Activated naive CD8-positive, alpha-beta T cell treated with anti-CD3 and anti-CD28 coated beads, Interleukin-2, amount 10 ng/mL, durations not matched to agents 7 days and 5 days (primary cell): Measurements from ENCODE around the gene TTC39B. TPM values are rescaled to one million over a fixed set of nuclear protein-coding genes. Genes with fewer than 3 reads are reported as not detected.

Experiments
- ATAC-seq: fragments of 150-1000 bp; cut with Tn5 transposase; one replicate; pipeline ENCODE4 v1.10.0; 2021; ENCODE audit warnings: low read depth, moderate library complexity
- POLR2A ChIA-PET: fragments of 350-600 bp; sonication (Branson Sonifier 250); formaldehyde crosslinking; loops from one replicate; lab custom pipeline; 2021; ENCODE audit warnings: antibody characterized with exemption; lab: Charles Lee
- DNase-seq: peaks from one replicate; pipeline ENCODE4 v3.0.0; 2021
- H3K27ac Mint-ChIP-seq: one replicate; pipeline ENCODE4 v1.8.0; 2022; ENCODE audit warnings: mild to moderate bottlenecking, mixed read lengths
- H3K27me3 Mint-ChIP-seq: one replicate; pipeline ENCODE4 v1.8.0; 2022; ENCODE audit warnings: mild to moderate bottlenecking, moderate library complexity, mixed read lengths
- H3K36me3 Mint-ChIP-seq: one replicate; pipeline ENCODE4 v1.8.0; 2021; ENCODE audit warnings: mild to moderate bottlenecking, mixed read lengths
- H3K4me1 Mint-ChIP-seq: one replicate; pipeline ENCODE4 v1.8.0; 2021; ENCODE audit warnings: mixed read lengths
- H3K4me3 Mint-ChIP-seq: one replicate; pipeline ENCODE4 v1.8.0; 2022; ENCODE audit warnings: mild to moderate bottlenecking, moderate library complexity, mixed read lengths
- H3K9me3 Mint-ChIP-seq: one replicate; pipeline ENCODE4 v1.8.0; 2021; ENCODE audit warnings: mixed read lengths
- total RNA-seq, 2 experiments: library from RNA; stranded (reverse); gene quantifications; one replicate each; pipeline ENCODE4 v1.2.3, GENCODE V29; 2021

TTC39B gene
- total RNA-seq, 2 experiments from 2014 or later, result 33.6 to 35.2 TPM

DNA sequence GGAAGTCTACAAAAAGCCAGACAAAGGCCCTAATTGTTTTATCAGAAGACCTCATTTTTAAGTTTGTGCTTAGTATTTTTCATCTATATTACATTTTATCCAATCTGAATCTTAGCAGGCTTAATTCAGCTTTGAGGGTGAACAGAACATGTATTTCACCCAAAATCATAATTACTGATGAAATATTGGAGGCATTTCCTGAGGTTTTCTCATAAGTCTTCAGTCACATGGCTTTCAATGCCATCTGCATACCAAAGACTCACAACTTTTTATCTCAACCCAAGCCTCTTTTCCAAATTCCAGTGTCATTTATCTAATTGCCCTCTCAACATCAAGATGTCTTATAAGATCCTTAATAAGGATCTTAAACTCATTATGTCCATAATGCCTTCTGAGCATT, 150.8 kb downstream of the TTC39B start:
- no peak for ATAC-seq
- Mint-ChIP-seq H3K36me3 (no peaks in the 10 kb centered on the region), H3K4me3 (no peak overlapping the region), H3K9me3 (no peaks in the 10 kb centered on the region), H3K4me1 (no peaks in the 10 kb centered on the region), H3K27ac (no peak overlapping the region), H3K27me3 (peaks cover 19% of the 10 kb centered on the region)
- DNase-seq, result no peak
- POLR2A ChIA-PET, result no interaction called here

DNA sequence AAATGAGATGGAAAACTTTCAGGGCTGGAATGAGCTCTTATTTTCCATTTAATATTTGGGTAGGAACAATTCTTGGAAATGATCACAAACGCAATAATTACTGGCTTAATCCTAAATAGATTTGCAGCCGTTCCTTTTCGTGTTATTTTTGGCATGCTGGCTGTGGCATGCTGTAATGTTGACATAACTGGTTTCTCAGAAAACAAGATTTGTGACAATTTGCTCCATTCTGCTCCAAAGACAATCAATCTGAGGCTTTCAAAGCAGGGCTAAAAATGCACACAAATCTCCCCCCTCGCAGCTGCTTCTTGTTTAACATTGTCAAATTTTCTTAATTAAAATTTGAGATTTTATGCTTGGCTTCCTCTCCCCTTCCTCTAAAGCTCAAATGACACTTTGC, 151.2 kb downstream of the TTC39B start:
- no peak for DNase-seq
- no peak for ATAC-seq
- POLR2A ChIA-PET, result no interaction called here
- H3K4me3 Mint-ChIP-seq, result no peak overlapping the region
- H3K4me1 Mint-ChIP-seq, result no peaks in the 10 kb centered on the region
- no peaks in the 10 kb centered on the region for H3K9me3 Mint-ChIP-seq
- peaks cover 19% of the 10 kb centered on the region for H3K27me3 Mint-ChIP-seq
- no peaks in the 10 kb centered on the region for H3K36me3 Mint-ChIP-seq
- no peak overlapping the region for H3K27ac Mint-ChIP-seq

DNA sequence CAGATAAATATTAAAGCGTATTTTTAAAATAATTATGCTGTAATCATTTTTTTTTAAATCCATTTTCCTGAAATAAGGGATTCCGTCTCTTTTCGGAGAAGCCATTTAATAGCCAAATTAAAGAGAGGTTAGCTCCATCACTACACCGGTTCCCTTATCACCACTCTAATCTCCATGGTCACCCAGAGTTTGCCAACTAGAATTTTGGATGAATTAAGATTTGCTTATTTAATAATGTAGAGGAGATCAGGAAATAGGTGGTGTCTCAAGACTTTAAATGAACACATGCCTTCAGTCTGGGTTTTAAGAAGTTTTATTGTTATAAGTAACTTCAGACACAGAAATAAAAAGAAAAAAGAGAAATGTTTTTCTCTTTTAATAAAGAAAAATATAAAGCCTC, 151.7 kb downstream of the TTC39B start:
- DNase-seq, result no peak
- Mint-ChIP-seq H3K27me3 (peaks cover 19% of the 10 kb centered on the region), H3K4me1 (no peaks in the 10 kb centered on the region), H3K4me3 (no peak overlapping the region), H3K27ac (no peak overlapping the region), H3K36me3 (no peaks in the 10 kb centered on the region), H3K9me3 (no peaks in the 10 kb centered on the region)
- POLR2A ChIA-PET, result no interaction called here
- ATAC-seq, result no peak

DNA sequence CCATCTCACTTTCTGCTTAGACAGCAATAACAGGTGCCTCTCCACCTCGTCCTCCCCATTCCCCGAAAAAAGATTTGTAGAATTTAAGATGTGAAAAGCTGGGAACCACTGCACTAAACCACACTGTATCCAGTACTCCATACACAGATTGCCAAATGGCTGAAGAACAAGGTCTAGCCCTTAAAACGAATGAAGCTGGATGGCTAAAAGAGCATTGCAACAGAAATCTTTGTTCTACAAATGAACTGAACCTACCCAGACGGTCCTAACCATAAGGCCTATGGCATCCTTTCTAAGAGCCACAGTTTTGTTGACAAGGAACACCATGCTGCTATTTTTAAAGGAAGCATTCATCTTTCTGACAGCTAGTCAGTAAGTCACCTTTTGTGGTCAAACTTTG, 152.3 kb downstream of the TTC39B start:
- Mint-ChIP-seq H3K4me1 (no peaks in the 10 kb centered on the region), H3K36me3 (no peaks in the 10 kb centered on the region), H3K9me3 (no peaks in the 10 kb centered on the region), H3K27me3 (peaks cover 22% of the 10 kb centered on the region), H3K27ac (no peak overlapping the region), H3K4me3 (no peak overlapping the region)
- POLR2A ChIA-PET, result no interaction called here
- no peak for DNase-seq
- ATAC-seq, result no peak

DNA sequence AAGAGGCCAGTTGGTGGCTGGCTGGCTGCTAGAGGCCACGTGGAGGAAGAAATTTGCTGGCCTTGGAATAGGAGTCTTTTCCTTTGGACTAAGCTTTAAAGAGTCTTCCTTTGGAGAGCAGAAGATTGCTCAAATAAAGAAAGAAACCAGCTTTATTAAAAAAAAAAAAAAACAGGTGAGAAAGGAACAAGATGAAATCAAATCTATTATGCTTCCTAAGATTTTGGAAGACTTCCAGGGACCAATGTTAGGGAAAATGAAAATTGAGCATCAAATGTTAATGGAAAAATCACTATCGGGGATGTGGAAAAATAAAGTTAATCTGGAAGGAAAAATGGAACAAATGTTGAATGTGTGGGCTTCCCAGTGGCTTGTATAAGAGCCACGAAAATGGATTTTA, 153.1 kb downstream of the TTC39B start:
- H3K27ac Mint-ChIP-seq, result no peak overlapping the region
- POLR2A ChIA-PET, result no interaction called here
- peaks cover 22% of the 10 kb centered on the region for H3K27me3 Mint-ChIP-seq
- no peaks in the 10 kb centered on the region for H3K9me3 Mint-ChIP-seq
- DNase-seq (no peak), ATAC-seq (no peak)
- no peak overlapping the region for H3K4me3 Mint-ChIP-seq
- no peaks in the 10 kb centered on the region for H3K36me3 Mint-ChIP-seq
- no peaks in the 10 kb centered on the region for H3K4me1 Mint-ChIP-seq

DNA sequence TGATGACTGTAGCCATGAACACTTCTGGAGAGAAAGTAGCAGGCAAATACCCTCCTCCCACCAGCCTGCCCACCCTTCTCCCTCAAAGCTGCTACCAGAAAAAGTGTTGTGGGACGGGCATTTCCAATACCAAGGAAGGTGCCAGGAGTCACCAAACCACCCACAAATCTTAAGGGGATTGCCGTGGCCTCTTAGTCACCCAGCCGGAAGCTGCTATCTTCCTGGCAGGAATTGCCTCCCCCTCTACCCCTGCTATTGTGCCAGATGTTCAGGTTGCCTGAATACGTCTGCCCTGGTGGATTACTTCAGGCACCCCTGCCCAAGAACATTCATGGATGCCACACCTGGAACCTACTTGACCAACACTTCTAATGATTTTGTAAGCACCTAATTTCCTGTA, 156.1 kb downstream of the TTC39B start:
- Mint-ChIP-seq H3K36me3 (no peaks in the 10 kb centered on the region), H3K27me3 (peaks cover 15% of the 10 kb centered on the region), H3K27ac (no peak overlapping the region), H3K4me3 (no peak overlapping the region), H3K9me3 (no peaks in the 10 kb centered on the region), H3K4me1 (no peaks in the 10 kb centered on the region)
- ATAC-seq (no peak), DNase-seq (no peak)
- POLR2A ChIA-PET, result no interaction called here

DNA sequence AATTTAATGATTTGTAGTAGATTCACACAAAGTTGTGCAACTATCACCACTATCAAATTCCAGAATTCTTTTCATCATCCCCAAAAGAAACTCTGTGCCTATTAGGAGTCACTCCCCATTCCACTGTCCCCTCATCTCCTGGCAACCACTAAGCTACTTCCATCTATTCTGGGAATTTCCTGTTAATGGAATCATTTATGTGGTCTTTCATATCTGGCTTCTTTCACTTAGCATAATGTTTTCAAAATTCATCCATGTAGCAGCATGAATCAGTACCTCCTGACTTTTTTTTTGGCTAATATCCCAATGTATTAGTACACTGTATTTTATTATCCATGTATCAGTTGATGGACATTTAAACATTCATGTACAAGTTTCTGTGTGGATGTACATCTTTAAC, 157.6 kb downstream of the TTC39B start:
- ATAC-seq (no peak), DNase-seq (no peak)
- POLR2A ChIA-PET, result no interaction called here
- Mint-ChIP-seq H3K4me3 (no peak overlapping the region), H3K4me1 (no peaks in the 10 kb centered on the region), H3K27me3 (peaks cover 10% of the 10 kb centered on the region), H3K9me3 (no peaks in the 10 kb centered on the region), H3K36me3 (no peaks in the 10 kb centered on the region), H3K27ac (no peak overlapping the region)

DNA sequence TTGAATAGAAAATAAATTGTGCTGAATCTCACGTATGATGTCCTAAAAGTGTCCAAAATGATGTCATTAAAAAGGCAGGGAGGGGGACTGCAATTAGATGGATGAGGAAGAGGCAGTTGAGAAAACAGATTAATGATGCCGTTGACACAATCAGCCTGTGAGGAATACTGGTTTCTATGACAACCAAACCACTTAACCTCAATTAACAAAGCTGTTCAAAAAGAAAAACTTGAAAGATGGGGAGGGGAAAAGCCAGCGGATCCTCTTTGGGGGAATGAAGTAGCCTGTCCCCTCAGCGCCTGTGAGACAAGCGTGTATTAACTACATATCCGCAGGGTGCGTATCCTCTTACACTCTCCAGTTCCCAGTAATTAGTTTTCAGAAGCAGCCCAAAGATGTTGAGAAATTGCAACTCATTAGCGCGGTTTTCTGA, 160.7 kb downstream of the TTC39B start:
- peaks cover 3% of the 10 kb centered on the region for H3K4me1 Mint-ChIP-seq
- no peaks in the 10 kb centered on the region for H3K36me3 Mint-ChIP-seq
- POLR2A ChIA-PET, result no interaction called here
- H3K27ac Mint-ChIP-seq, result no peak overlapping the region
- no peak for DNase-seq
- H3K9me3 Mint-ChIP-seq, result no peaks in the 10 kb centered on the region
- H3K4me3 Mint-ChIP-seq, result no peak overlapping the region
- no peak for ATAC-seq
- H3K27me3 Mint-ChIP-seq, result peaks cover 8% of the 10 kb centered on the region

DNA sequence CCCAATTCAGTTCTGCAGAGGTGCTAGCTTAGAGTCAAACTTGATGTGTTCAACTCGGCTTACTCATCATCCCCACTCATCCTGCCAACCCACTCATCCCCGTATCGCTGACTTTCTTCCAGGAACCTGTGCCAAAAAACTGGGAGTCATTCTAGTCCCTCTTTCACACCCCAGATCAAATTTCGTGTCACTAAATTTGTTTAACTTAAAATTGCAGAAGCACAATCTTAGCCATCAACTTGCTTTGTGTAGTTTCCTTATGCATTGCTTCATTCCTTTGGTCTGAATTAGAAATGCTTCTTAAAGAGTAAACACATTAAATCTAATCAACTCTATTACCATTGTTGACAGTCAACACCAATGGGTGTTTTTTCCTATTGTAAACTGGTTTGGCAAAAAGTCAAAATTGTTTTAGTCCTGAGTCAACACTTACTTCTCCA, 162.4 kb downstream of the TTC39B start:
- no peak overlapping the region for H3K4me3 Mint-ChIP-seq
- no peak overlapping the region for H3K27ac Mint-ChIP-seq
- no peak for ATAC-seq
- POLR2A ChIA-PET, result no interaction called here
- no peak for DNase-seq
- no peaks in the 10 kb centered on the region for H3K9me3 Mint-ChIP-seq
- H3K4me1 Mint-ChIP-seq, result peaks cover 3% of the 10 kb centered on the region
- H3K27me3 Mint-ChIP-seq, result peaks cover 5% of the 10 kb centered on the region
- H3K36me3 Mint-ChIP-seq, result no peaks in the 10 kb centered on the region

DNA sequence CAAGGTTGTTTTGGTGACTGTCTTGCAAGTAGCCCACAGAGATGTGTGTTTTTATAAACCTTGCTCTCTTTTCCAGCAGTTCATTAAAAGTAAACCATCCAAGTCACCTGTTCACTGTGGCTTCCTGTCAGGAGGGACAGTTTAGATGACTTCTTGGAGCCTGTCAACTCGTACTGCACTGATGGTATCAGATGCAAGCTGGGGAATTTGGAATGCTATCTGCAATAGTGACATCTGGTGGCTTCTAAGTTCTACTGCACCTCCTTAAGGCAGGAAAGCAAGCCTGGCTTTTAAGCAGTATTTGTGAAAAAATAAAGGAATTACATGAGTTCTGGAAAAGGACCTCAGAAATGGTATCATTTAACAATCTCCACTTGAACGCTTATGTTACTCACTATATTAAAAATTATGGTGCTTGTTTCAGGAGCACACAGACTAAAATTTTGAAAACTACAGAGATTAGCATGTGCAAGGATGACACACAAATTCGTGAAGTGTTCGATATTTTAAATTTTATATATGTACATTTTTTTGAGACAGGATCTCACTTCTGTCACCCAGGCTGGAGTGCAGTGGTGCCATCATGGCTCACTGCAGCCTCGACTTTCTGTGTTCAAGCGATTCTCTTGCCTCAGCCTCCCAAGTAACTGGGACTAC, 164.0 kb downstream of the TTC39B start:
- H3K27ac Mint-ChIP-seq, result no peak overlapping the region
- no peaks in the 10 kb centered on the region for H3K9me3 Mint-ChIP-seq
- peaks cover 3% of the 10 kb centered on the region for H3K4me1 Mint-ChIP-seq
- H3K36me3 Mint-ChIP-seq, result no peaks in the 10 kb centered on the region
- peaks cover 5% of the 10 kb centered on the region for H3K27me3 Mint-ChIP-seq
- DNase-seq (no peak), ATAC-seq (peak; percentile 71)
- H3K4me3 Mint-ChIP-seq, result no peak overlapping the region
- POLR2A ChIA-PET, result no interaction called here

DNA sequence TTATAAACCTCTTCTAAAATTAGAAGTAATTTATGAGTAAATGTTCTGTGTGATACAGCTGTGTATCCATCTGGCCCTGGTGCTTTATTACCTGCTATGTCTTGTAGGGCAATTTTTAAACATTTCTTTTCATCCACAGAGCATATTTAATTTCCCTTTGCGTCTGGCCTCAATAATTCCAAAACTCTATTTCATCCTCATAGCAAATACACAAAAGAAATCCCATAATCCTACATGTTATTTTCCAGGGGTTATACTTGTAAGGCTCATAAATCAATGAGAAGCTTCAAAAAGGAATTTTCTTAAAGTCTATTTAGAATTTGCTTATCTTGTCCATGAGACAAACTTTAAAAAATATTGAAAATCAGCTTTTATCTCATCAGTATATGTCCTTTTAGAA, 167.0 kb downstream of the TTC39B start:
- Mint-ChIP-seq H3K36me3 (no peaks in the 10 kb centered on the region), H3K27ac (no peak overlapping the region), H3K9me3 (no peaks in the 10 kb centered on the region), H3K4me1 (peaks cover 7% of the 10 kb centered on the region), H3K27me3 (peaks cover 5% of the 10 kb centered on the region), H3K4me3 (no peak overlapping the region)
- ATAC-seq (no peak), DNase-seq (no peak)
- POLR2A ChIA-PET, result no interaction called here

DNA sequence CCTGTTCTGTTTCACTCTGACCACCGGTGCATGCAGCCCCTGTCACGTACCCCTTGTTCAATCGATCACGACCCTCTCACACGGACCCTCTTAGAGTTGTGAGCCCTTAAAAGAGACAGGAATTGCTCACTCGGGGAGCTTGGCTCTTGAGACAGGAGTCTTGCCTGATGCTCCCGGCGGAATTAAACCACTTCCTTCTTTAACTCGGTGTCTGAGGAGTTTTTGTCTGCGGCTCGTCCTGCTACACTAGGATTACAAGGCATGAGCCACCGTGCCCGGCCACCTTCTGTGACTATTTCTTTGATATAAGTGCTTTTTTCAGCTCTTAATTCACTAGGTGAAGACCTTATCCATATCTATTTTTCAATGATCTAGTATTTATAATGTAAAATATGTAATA, 167.5 kb downstream of the TTC39B start:
- peaks cover 8% of the 10 kb centered on the region for H3K4me1 Mint-ChIP-seq
- ATAC-seq, result no peak
- DNase-seq, result no peak
- POLR2A ChIA-PET, result no interaction called here
- no peaks in the 10 kb centered on the region for H3K36me3 Mint-ChIP-seq
- peaks cover 5% of the 10 kb centered on the region for H3K27me3 Mint-ChIP-seq
- H3K27ac Mint-ChIP-seq, result no peak overlapping the region
- H3K4me3 Mint-ChIP-seq, result no peak overlapping the region
- H3K9me3 Mint-ChIP-seq, result no peaks in the 10 kb centered on the region

DNA sequence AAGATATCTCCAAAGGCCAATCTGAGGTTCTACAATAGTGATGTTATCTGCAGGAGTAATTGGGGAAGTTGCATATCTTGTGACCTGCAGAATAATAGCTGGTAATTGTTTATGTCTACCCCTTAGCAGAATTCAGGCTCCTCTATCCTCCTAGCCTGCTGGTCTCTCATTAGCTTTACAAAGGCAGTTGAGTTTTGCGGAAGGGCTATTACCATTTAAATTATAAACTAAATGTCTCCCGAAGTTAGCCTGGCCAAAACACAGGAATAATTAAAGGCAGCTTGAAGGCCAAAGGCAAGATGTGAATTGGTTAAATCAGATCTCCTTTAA, 168.7 kb downstream of the TTC39B start:
- POLR2A ChIA-PET, result no interaction called here
- Mint-ChIP-seq H3K4me1 (peaks cover 8% of the 10 kb centered on the region), H3K9me3 (no peaks in the 10 kb centered on the region), H3K27ac (no peak overlapping the region), H3K4me3 (no peak overlapping the region), H3K36me3 (no peaks in the 10 kb centered on the region), H3K27me3 (peaks cover 5% of the 10 kb centered on the region)
- no peak for DNase-seq
- ATAC-seq, result no peak

DNA sequence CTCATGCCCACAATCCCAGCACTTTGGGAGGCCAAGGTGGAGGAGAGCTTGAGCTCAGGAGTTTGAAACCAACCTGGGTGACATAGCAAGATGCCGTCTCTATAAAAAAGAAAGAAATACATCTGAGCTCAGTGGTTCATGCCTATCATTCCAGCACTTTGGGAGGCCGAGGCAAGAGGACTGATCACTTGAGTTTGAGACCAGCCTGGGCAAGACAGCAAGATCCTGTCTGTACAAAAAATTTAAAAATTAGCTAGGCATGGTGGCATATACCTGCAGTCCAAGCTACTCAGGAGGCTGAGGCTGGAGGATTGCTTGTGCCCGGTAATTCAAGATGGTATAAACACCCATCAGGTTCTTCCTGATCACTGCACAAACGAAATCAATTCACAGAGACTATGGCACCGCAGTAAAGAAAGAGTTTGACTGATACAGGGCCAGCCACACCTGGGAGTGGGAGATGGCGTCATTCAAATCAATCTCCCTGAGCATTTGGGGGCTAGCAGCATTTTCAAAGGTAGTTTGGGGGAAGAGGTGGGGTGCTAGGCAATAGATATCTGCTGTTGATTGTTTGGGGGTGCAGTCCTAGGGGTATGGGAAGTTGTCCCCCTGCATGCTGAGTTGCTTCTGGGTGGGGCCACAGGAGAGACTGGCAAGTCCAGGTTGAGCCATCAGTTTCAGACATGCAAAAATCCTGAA, 169.2 kb downstream of the TTC39B start:
- peaks cover 5% of the 10 kb centered on the region for H3K27me3 Mint-ChIP-seq
- no peak for DNase-seq
- H3K36me3 Mint-ChIP-seq, result no peaks in the 10 kb centered on the region
- peaks cover 7% of the 10 kb centered on the region for H3K4me1 Mint-ChIP-seq
- no peaks in the 10 kb centered on the region for H3K9me3 Mint-ChIP-seq
- POLR2A ChIA-PET, result no interaction called here
- H3K4me3 Mint-ChIP-seq, result no peak overlapping the region
- ATAC-seq, result no peak
- H3K27ac Mint-ChIP-seq, result no peak overlapping the region
